HG03575 (cell line): ENCODE results near the gene ASB7.
"Not testable (repeated sequence)": the region's sequence is repeated elsewhere in the genome, so short reads cannot be mapped to it uniquely, and the experiment has no call there.

Experiments used
- ATAC-seq: cut with Tn5 transposase; IDR thresholded peaks from one replicate; pipeline ENCODE4 v1.9.1; 2021; ENCODE audit not compliant: unreplicated experiment, insufficient number of reproducible peaks, low FRiP score; ENCODE audit errors: extremely low read depth

Gene ASB7, protein sequence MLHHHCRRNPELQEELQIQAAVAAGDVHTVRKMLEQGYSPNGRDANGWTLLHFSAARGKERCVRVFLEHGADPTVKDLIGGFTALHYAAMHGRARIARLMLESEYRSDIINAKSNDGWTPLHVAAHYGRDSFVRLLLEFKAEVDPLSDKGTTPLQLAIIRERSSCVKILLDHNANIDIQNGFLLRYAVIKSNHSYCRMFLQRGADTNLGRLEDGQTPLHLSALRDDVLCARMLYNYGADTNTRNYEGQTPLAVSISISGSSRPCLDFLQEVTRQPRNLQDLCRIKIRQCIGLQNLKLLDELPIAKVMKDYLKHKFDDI

GRCh38 chr15:100602064-100602822, at the start of gene ASB7, which contains the start of gene LINS1:
Gene ASB7 (plus strand): TSS chr15:100602589. CDS start chr15:100612217, 9,628 bp downstream.
Gene LINS1 (minus strand): TSS chr15:100602184. CDS start chr15:100580842, 21,342 bp downstream.
- peak; percentile 67 for ATAC-seq

DNA sequence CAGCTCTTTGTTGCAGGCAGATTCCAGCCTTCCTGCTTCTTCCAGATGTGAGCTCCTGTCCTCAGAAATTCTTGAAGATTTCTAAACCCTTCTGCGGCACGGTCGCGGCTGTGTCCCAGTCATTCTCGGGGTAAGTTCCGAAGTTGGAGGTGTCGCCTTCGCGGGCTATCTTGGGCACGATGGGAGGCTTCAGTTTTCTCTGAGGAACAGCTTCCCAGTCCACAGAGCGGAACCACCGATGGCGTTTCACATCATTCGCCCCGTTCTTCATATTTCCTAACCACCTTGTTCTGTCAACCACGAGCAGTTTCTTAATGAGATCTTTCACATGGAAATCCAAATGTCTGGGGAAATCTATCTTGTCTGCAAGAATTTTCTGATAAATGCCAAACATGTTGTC, 48.9 kb upstream of the ASB7 start:
- ATAC-seq: no peak

DNA sequence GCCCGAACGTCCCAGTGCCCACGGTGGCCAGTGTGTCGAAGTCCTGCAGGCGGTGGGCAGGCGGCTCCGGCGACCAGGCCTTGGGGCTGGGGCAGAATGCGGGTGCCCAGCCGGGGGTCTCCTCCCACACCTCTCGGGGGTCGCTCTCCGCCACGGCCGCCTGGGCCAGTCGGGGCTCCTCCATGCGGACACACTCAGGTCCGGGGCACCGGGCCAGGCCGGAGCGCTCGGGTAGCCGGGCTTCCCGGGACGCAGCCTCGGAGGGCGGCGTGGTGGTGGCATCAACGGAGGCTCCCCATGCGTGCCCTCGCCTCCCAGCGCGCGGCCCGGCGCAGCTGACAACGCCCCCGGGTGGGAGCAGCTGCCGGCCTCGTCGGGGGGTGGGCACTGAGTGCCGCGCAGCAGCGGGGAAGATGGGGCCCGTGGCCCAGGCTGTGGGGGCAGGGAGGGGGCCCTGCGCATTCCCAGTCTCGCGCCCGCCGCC, 43.6 kb upstream of the ASB7 start:
- ATAC-seq: no peak

DNA sequence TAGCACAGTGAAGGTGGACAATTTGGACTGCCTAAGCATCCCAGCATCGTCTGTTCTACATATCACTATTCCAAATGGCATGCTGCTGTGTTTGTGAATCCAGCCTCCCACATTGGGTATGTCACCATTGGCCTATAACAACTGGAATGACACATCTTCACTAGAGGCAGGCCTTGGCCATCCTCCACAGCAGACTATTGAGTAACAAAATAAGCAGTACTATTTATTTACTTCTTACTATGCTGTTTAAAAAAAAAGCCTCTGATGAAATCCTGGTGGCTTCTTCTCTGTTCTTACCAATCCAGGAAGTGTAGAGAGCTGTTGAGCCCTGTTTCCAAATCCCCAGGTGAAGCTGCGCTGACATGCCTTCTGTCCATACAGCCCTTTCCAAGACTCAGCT, 43.1 kb upstream of the ASB7 start:
- no peak for ATAC-seq

DNA sequence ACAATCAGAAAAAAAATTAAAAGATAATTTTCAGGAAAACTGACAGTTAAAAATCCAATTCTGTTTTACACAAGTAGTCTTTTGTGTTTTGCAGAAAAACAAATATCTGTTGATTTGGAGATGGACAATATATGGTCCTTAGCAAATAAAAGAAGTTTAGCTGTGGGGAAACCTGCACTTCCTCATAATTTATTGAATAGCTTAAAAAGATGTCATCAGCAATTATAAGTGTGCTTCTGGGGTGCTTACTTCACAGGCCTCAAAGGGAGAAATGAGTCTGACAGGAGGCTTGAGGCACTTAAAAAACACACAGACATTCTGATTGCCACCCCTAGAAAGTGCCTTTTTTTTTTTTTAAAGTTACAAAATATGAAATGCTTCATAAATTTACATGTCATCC, 42.1 kb upstream of the ASB7 start:
- ATAC-seq: no peak

DNA sequence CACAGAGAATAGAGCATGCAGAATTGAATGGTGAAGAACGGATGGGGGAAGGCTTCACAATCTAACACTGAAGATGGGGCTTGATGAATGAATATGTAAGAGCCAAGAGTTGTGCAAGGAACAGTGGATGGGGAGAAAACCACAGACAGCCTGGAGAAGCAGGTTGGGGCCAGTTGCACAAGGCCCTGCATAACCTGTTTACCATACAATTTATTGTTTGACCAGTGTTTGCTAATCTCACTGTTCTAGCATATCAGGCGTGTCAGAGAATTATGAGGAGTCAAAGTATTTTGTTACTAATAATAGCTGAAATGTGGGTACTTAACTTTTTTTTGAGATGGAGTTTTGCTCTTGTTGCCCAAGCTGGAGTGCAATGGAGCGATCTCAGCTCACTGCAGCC, 36.8 kb upstream of the ASB7 start:
- ATAC-seq: no peak

GRCh38 chr15:100566850-100567628, 35.4 kb upstream of the ASB7 start:
- ATAC-seq: no peak

DNA sequence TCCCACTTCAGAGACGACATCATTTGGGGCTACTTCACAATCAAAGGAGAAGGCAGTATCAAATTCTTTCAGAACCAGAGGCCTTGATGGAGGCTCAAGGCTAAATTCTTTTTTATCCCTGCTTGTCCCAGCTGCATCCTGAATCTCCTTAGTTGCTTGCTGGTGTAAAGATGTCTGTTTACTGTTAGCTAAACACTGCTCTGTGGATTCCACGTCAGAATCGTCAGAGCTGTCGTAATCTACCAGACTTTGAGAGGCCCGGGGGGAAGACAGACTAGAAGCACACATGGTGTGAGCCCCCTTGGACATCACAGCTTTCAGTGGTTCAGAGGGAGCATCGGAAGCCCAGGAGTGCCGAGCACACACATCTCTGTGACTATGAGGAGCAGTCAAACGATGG, 33.0 kb upstream of the ASB7 start:
- ATAC-seq: no peak

DNA sequence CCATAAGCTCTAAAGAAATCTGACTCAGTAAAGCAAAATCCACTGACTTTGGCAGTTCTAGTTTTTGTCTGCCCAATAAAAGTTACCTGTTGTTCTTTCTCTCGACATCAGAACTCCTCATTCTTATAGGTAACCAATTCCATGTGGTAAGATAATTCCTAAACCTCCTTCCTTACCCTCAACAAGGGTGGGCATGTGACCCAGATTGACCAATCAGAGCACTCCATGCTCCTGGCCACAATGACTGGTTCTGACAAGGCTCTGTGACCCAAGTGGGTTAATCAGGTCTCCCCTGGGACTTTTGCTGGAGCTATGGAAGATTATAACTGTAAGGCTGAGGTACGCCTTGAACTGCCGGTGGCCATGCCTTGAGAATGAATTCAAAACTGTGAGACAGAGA, 32.1 kb upstream of the ASB7 start:
- no peak for ATAC-seq

GRCh38 chr15:100570735-100571313, 31.6 kb upstream of the ASB7 start:
- no peak for ATAC-seq

- ATAC-seq: no peak
Measured at GRCh38 chr15:100571592-100572167, 30.7 kb upstream of the ASB7 start.

DNA sequence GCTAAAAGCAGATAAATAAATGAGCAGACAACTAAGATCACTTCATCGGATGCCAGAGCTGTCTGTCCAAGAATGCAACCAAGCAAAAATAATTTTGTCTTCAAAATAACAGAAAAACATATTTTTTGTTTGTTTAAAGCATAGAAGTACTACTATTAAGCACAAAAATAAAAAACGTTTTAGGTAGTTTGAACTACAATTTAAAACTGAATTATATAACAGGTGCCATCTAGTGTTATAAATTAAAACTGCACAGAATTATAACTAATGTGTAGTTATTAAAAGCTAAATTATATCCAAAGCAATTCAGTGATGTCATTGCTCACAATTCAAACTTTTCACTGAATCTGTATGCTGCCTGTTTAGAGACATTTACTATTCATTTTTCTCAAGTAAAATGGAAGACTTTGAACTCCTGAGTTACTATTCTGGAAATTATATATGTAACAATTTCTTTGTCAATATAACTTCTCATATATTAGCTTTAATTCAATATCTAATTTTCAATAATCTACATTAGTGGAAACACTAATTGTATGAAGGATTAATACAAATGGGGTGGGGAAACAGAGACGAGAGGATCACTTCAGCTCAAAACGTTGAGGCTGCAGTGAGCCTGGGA, 29.9 kb upstream of the ASB7 start:
- ATAC-seq: no peak

- no peak for ATAC-seq
Measured at GRCh38 chr15:100573526-100573925, 28.9 kb upstream of the ASB7 start.

DNA sequence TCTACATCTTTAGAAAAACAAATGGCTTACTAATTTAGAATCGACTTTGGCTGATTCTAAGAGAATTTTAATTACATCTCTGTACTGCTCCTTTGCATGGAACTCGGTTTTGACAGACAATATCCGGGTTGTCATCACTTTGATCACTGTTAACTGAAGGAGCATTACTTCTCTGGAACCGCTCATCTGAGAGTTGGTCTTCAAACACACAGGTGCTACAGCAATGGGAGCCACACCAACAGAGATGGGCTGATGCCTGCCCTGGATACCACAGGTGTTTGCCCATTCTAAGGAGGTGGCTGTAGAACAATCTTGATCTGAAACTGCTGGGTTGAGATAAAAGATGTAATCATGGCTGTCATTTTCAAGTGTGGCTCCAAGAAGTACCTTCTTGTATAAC, 22.0 kb upstream of the ASB7 start:
- no peak for ATAC-seq

GRCh38 chr15:100588638-100589242, 13.6 kb upstream of the ASB7 start:
- ATAC-seq: no peak

- not testable (repeated sequence) for ATAC-seq
Measured at GRCh38 chr15:100591163-100591562, 11.2 kb upstream of the ASB7 start.

- no peak for ATAC-seq
Measured at GRCh38 chr15:100591835-100592234, 10.6 kb upstream of the ASB7 start.

DNA sequence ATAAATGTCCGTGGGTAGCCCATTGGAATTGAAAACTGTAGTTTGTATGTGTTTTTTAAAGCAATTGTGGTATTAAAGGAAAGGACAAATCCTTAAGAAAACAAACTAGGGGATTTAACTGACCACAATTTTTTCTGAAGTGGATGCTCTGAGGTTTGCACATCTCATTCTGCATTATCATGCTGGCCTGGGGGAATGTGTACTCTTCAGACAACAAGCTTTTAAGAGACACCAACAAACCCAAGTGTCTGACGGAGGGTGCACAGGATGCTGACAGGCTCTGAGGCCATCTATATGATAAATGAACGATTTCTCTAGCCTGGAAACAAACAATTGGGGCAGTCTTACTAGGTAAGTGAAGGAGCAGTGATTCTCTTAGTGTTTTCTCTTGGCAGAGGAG, 9.5 kb upstream of the ASB7 start:
- no peak for ATAC-seq
